Measurements from ENCODE around the gene RRP1B. TPM values are rescaled to one million over a fixed set of nuclear protein-coding genes. Genes with fewer than 3 reads are reported as not detected.

RRP1B gene
- total and polyA plus RNA-seq, 9 of the 15 experiments (the other 6 are each of a cell fraction or from before 2014, with no cell fraction given) = 6.8 to 66.6 (median 41.9) TPM

DNA sequence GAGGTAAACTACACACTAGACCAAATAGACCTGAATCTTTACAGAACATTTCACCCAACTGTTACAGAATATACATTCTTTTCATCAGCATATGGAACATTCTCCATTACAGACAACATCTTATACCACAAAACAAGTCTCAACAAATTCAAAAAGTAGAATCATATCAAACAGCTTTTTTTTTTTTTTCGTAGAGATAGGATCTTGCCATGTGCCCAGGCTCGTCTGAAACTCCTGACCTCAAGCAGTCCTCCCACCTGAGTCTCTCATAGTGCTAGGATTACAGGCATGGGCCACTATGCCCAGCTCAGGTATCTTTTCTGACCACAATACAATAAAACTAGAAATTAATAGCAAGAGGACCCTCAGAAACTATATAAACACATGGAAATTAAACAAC is 36.6 kb upstream of the RRP1B start:
- Histone ChIP-seq H4K20me1 (replicated peaks; ENCODE audit: control insufficient read depth, insufficient read depth, low read length) (no peaks in the 10 kb centered on the region), H3K9me1 (ENCODE audit: control insufficient read depth, insufficient read depth, low read length) (no peaks in the 10 kb centered on the region), H3K36me3 (ENCODE audit: control insufficient read depth, insufficient read depth, low read length) (no peaks in the 10 kb centered on the region), H3K9me3 (replicated peaks; ENCODE audit: control insufficient read depth, insufficient read depth, low read depth, low read length) (no peaks in the 10 kb centered on the region), H3K4me1 (replicated peaks in 1 of 2; ENCODE audit: control insufficient read depth in 2 of 2, insufficient read depth in 2 of 2, low read length in 2 of 2) (no peaks in the 10 kb centered on the region), H2AFZ (ENCODE audit: low read depth, low read length) (no peak overlapping the region), H3K4me2 (ENCODE audit: insufficient read depth, low read length) (no peak overlapping the region), H3K27me3 (ENCODE audit: control insufficient read depth in 2 of 2, insufficient read depth in 2 of 2, low read length in 2 of 2) (peaks cover 9 to 15% of the 10 kb centered on the region in 2 experiments; a peak in 3 of 5 replicates), H3K79me2 (ENCODE audit: control insufficient read depth, insufficient read depth, low read length) (no peaks in the 10 kb centered on the region), H3K4me3 (no peak overlapping the region), H3K27ac (ENCODE audit: extremely low read depth, low read depth, low read length) (no peak overlapping the region), H3K9ac (ENCODE audit: insufficient read depth in 1 of 2, low read depth in 2 of 2, low read length in 2 of 2) (no peak overlapping the region)
- in situ Hi-C loops (cut with MboI) = loop anchor here (25.0 kb wide), 1 partner anchor 110 kb away; no protein-coding TSS in a partner anchor
- WGBS (ENCODE audit: insufficient coverage, low coverage, missing lambda C conversion rate) = 0% methylated on average over 2 of the region's 2 CpGs
- no peak for ATAC-seq
- TF ChIP-seq L3MBTL2 (IDR thresholded peaks at IDR 0.05) (no peak), SIX5 (IDR thresholded peaks at IDR 0.05; ENCODE audit: borderline replicate concordance in 1 of 2, insufficient read depth in 1 of 2, low read depth in 1 of 2, low read length in 2 of 2) (no peak), SETDB1 (IDR thresholded peaks at IDR 0.05; ENCODE audit: low read length) (no peak), TRIM24 (IDR thresholded peaks at IDR 0.05) (no peak), NCOA2 (IDR thresholded peaks at IDR 0.05; ENCODE audit: partially characterized antibody in 2 of 2) (no peak), MBD1 (CRISPR knock-in tag; IDR thresholded peaks at IDR 0.05) (no peak), ZKSCAN8 (CRISPR knock-in tag; IDR thresholded peaks at IDR 0.05) (no peak), MBD2 (IDR thresholded peaks at IDR 0.05; ENCODE audit: borderline replicate concordance, low read depth) (no peak)
- no peak for DNase-seq (ENCODE audit: extremely low read depth in 1 of 4, low spot score in 3 of 4)
- intact Hi-C loops (cut with micrococcal nuclease) = no loop called here
- ChIA-PET CTCF (ENCODE audit: low intra/inter-chr PET ratio) (interaction anchor here (0.5 kb wide), 1 partner anchor 664 kb away, joined by 3 read pairs; no protein-coding TSS in a partner anchor), POLR2A (no interaction called here)
- no peak for FAIRE-seq
- BruUV-seq (replicated peaks) = no TSS peak

Data from K562 (cell line).